Neural progenitor cell (in vitro differentiated cells): ENCODE results near the gene RNU7-1. TPM values are rescaled to one million over a fixed set of nuclear protein-coding genes. Genes with fewer than 3 reads are reported as not detected.

ENCODE experiments used
- DNase-seq: peaks from one replicate; pipeline ENCODE4 v3.0.0-alpha.2; 2016; ENCODE audit warnings: low spot score
- H2AFZ ChIP-seq: fragments of 200-600 bp; sonication (generic); replicated peaks from 2 replicates; pipeline ENCODE4 v1.6.1; 2016; ENCODE audit warnings: antibody characterized with exemption
- H3F3A ChIP-seq: fragments of 200-600 bp; sonication (generic); 2 replicates; pipeline ENCODE4 v1.6.1; 2016; ENCODE audit warnings: antibody characterized with exemption, low read depth
- H3K27ac ChIP-seq: fragments of 200-600 bp; sonication (generic); 2 replicates; pipeline ENCODE4 v1.5.1; 2016; ENCODE audit warnings: mild to moderate bottlenecking
- H3K27me3 ChIP-seq: fragments of 200-600 bp; sonication (generic); 2 replicates; pipeline ENCODE4 v1.6.1; 2016; ENCODE audit warnings: mild to moderate bottlenecking, moderate library complexity
- H3K36me3 ChIP-seq: fragments of 200-600 bp; sonication (generic); 2 replicates; pipeline ENCODE4 v1.5.1; 2016
- H3K4me1 ChIP-seq: fragments of 200-600 bp; sonication (generic); 2 replicates; pipeline ENCODE4 v1.6.1; 2016; ENCODE audit warnings: mixed run types
- H3K4me2 ChIP-seq: fragments of 200-600 bp; sonication (generic); 2 replicates; pipeline ENCODE4 v1.6.1; 2016
- H3K4me3 ChIP-seq: fragments of 200-600 bp; sonication (generic); 2 replicates; pipeline ENCODE4 v1.5.1; 2016
- H3K79me2 ChIP-seq: fragments of 200-600 bp; sonication (generic); 2 replicates; pipeline ENCODE4 v1.6.1; 2016; ENCODE audit warnings: low read depth
- H3K9ac ChIP-seq: fragments of 200-600 bp; sonication (generic); 2 replicates; pipeline ENCODE4 v1.6.1; 2016
- H3K9me3 ChIP-seq: fragments of 200-600 bp; sonication (generic); 2 replicates; pipeline ENCODE4 v1.5.1; 2016; ENCODE audit warnings: low read depth
- H4K20me1 ChIP-seq: fragments of 200-600 bp; sonication (generic); 2 replicates; pipeline ENCODE4 v1.6.1; 2016; ENCODE audit warnings: low read depth
- H3K27ac Mint-ChIP-seq: 3 replicates; pipeline ENCODE4 v1.8.0; 2021; ENCODE audit warnings: mixed read lengths
- H3K27me3 Mint-ChIP-seq: 2 replicates; pipeline ENCODE4 v1.8.0; 2022; ENCODE audit warnings: low read depth, mild to moderate bottlenecking, inconsistent platforms, moderate library complexity, mixed read lengths; ENCODE audit not compliant: insufficient read depth
- H3K36me3 Mint-ChIP-seq: 3 replicates; pipeline ENCODE4 v1.8.0; 2021; ENCODE audit warnings: mixed read lengths
- H3K4me1 Mint-ChIP-seq: 3 replicates; pipeline ENCODE4 v1.8.0; 2021; ENCODE audit warnings: mixed read lengths
- H3K4me3 Mint-ChIP-seq: 3 replicates; pipeline ENCODE4 v1.8.0; 2021; ENCODE audit warnings: mild to moderate bottlenecking, moderate library complexity, mixed read lengths
- H3K9me3 Mint-ChIP-seq: 3 replicates; pipeline ENCODE4 v1.8.0; 2020; ENCODE audit warnings: mixed read lengths
- EZH2 ChIP-seq: fragments of 200-600 bp; sonication (generic); IDR thresholded peaks from 2 replicates; pipeline ENCODE4 v1.6.1; 2017; ENCODE audit warnings: antibody characterized with exemption, mild to moderate bottlenecking, moderate library complexity
- EZH2phosphoT487 ChIP-seq: fragments of 200-600 bp; sonication (generic); IDR thresholded peaks from 2 replicates; pipeline ENCODE4 v1.6.1; 2017; ENCODE audit warnings: antibody characterized with exemption
- total RNA-seq: library from RNA; depleted of rRNA; stranded (reverse); fragments of >200 nt; gene quantifications from 2 replicates; pipeline ENCODE4 v1.2.3, GENCODE V29; 2015; ENCODE audit warnings: low replicate concordance
- TF ChIP-seq, protein P1 (sequence below): fragments of 200-600 bp; sonication (generic); IDR thresholded peaks from 2 replicates; pipeline ENCODE4 v1.5.1; 2017; ENCODE audit warnings: antibody characterized with exemption, mild to moderate bottlenecking

Gene RNU7-1
- total RNA-seq, 1 donor from 2014 or later = not detected

DNA sequence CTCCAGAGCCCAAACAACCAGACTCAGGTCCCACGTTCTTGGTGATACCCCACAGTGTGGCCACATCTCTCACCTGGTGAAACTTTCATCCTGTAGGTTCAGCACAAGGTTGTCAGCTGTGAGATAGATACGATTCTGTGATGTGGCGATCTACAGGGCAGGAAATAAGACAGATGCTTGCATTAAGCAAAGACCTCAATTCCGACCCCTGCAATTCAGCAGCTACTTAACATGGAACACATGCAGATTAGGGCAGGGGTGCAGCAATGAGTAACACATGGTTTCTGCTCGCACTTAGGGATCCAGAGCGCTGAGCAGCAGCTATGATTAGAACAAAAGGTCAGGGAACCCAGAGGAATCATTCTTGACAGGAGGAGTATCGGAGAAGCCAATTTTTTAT, 22.7 kb downstream of the RNU7-1 start:
- H2AFZ ChIP-seq = no peak overlapping the region
- Mint-ChIP-seq H3K9me3 (no peaks in the 10 kb centered on the region), H3K36me3 (peaks cover 19% of the 10 kb centered on the region), H3K4me1 (peaks cover 40% of the 10 kb centered on the region), H3K27me3 (peaks cover 7% of the 10 kb centered on the region), H3K27ac (no peak overlapping the region), H3K4me3 (no peak overlapping the region)
- no peak overlapping the region for H3K27ac ChIP-seq
- H3F3A ChIP-seq = peaks cover 77% of the 10 kb centered on the region
- TF ChIP-seq EZH2 = no peak
- TF ChIP-seq EZH2phosphoT487 = no peak
- TF ChIP-seq, protein P1, sequence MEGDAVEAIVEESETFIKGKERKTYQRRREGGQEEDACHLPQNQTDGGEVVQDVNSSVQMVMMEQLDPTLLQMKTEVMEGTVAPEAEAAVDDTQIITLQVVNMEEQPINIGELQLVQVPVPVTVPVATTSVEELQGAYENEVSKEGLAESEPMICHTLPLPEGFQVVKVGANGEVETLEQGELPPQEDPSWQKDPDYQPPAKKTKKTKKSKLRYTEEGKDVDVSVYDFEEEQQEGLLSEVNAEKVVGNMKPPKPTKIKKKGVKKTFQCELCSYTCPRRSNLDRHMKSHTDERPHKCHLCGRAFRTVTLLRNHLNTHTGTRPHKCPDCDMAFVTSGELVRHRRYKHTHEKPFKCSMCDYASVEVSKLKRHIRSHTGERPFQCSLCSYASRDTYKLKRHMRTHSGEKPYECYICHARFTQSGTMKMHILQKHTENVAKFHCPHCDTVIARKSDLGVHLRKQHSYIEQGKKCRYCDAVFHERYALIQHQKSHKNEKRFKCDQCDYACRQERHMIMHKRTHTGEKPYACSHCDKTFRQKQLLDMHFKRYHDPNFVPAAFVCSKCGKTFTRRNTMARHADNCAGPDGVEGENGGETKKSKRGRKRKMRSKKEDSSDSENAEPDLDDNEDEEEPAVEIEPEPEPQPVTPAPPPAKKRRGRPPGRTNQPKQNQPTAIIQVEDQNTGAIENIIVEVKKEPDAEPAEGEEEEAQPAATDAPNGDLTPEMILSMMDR = no peak
- peaks cover 4% of the 10 kb centered on the region for H4K20me1 ChIP-seq
- no peaks in the 10 kb centered on the region for H3K9me3 ChIP-seq
- no peak overlapping the region for H3K9ac ChIP-seq
- no peak overlapping the region for H3K4me2 ChIP-seq
- H3K4me1 ChIP-seq = peaks cover 22% of the 10 kb centered on the region
- DNase-seq = no peak
- no peaks in the 10 kb centered on the region for H3K36me3 ChIP-seq
- H3K27me3 ChIP-seq = no peaks in the 10 kb centered on the region
- peaks cover 36% of the 10 kb centered on the region for H3K79me2 ChIP-seq
- no peak overlapping the region for H3K4me3 ChIP-seq

DNA sequence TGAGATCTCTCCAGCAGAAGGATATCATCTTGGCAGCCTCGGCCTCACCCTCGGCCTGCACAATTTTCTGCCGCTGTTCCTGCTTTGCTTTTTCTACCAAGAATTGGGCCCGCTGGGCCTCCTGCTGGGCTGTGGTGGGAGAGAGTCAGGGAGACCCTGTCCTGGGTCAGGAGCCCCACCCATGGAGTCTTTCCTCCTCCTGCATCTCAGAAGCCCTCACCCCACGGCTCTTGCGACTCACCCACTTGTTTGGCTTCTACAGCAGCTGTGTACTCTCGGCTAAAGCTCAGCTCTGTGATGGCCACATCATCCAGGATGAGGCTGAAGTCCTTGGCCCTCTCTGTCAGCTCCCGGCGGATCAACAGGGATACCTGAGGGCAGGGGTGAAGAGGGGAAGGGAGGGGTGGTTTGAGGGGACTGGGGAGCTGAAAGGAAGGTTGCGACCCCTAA, 24.1 kb downstream of the RNU7-1 start:
- peaks cover 49% of the 10 kb centered on the region for H3K79me2 ChIP-seq
- H2AFZ ChIP-seq = no peak overlapping the region
- peaks cover 22% of the 10 kb centered on the region for H3K4me1 ChIP-seq
- TF ChIP-seq EZH2 = no peak
- H3K27ac ChIP-seq = no peak overlapping the region
- no peaks in the 10 kb centered on the region for H3K27me3 ChIP-seq
- H4K20me1 ChIP-seq = peaks cover 4% of the 10 kb centered on the region
- H3K36me3 ChIP-seq = no peaks in the 10 kb centered on the region
- Mint-ChIP-seq H3K27me3 (peaks cover 6% of the 10 kb centered on the region), H3K27ac (no peak overlapping the region), H3K4me3 (peak overlapping the region; percentile 55), H3K36me3 (peaks cover 19% of the 10 kb centered on the region), H3K9me3 (no peaks in the 10 kb centered on the region), H3K4me1 (peaks cover 41% of the 10 kb centered on the region)
- H3K9ac ChIP-seq = no peak overlapping the region
- no peaks in the 10 kb centered on the region for H3K9me3 ChIP-seq
- peaks cover 69% of the 10 kb centered on the region for H3F3A ChIP-seq
- H3K4me3 ChIP-seq = no peak overlapping the region
- no peak overlapping the region for H3K4me2 ChIP-seq
- no peak for DNase-seq

GRCh38 chr12:6968426-6968825, 24.8 kb downstream of the RNU7-1 start:
- DNase-seq = no peak
- Mint-ChIP-seq H3K4me3 (peak overlapping the region; percentile 100), H3K9me3 (no peaks in the 10 kb centered on the region), H3K36me3 (peaks cover 19% of the 10 kb centered on the region), H3K4me1 (peaks cover 41% of the 10 kb centered on the region), H3K27me3 (peaks cover 6% of the 10 kb centered on the region), H3K27ac (no peak overlapping the region)
- TF ChIP-seq, protein P1 = no peak
- TF ChIP-seq EZH2 (no peak), EZH2phosphoT487 (no peak)
- Histone ChIP-seq H3K27ac (no peak overlapping the region), H4K20me1 (peaks cover 4% of the 10 kb centered on the region), H3F3A (peaks cover 64% of the 10 kb centered on the region), H2AFZ (no peak overlapping the region), H3K4me2 (no peak overlapping the region), H3K4me3 (no peak overlapping the region), H3K79me2 (peaks cover 56% of the 10 kb centered on the region), H3K36me3 (no peaks in the 10 kb centered on the region), H3K27me3 (no peaks in the 10 kb centered on the region), H3K9ac (no peak overlapping the region), H3K9me3 (no peaks in the 10 kb centered on the region), H3K4me1 (peaks cover 17% of the 10 kb centered on the region)

DNA sequence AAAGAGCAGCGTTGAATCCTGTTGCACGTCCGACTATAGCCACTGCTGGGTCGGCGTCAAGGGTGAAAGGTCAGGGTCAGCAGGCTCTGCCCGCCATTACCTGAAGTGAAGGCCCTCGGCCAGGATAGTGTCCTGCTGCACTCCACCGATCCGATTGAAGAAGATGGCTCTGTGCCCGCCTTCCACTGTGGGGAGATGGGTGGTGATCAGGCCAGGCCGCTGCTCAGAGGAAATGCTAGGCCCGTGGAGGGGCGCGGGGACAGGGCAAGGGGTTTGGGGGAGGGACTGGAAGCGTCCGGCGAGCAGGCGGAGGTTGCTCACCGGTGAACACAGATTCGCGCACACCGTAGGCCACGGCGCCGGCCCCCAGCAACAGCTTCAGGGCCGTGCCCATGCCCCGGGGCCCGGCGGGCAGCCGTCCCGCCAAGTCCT, 26.5 kb downstream of the RNU7-1 start:
- no peak for DNase-seq
- H2AFZ ChIP-seq = peak overlapping the region; percentile 60
- H3K79me2 ChIP-seq = peaks cover 60% of the 10 kb centered on the region

More for the DNA sequence above, 26.5 kb downstream of the RNU7-1 start:
- Histone ChIP-seq H3K27me3 (no peaks in the 10 kb centered on the region), H3K4me3 (peak overlapping the region; percentile 96), H3K9me3 (no peaks in the 10 kb centered on the region), H3K9ac (peak overlapping the region; percentile 89), H4K20me1 (peaks cover 4% of the 10 kb centered on the region), H3K4me2 (peak overlapping the region; percentile 99), H3K4me1 (peaks cover 17% of the 10 kb centered on the region), H3F3A (peaks cover 47% of the 10 kb centered on the region), H3K27ac (peak overlapping the region; percentile 13), H3K36me3 (no peaks in the 10 kb centered on the region)
- Mint-ChIP-seq H3K27me3 (peaks cover 7% of the 10 kb centered on the region), H3K4me3 (peak overlapping the region; percentile 100), H3K4me1 (peaks cover 34% of the 10 kb centered on the region), H3K36me3 (peaks cover 18% of the 10 kb centered on the region), H3K27ac (peak overlapping the region; percentile 66), H3K9me3 (no peaks in the 10 kb centered on the region)
- TF ChIP-seq, protein P1 = no peak
- TF ChIP-seq EZH2 (no peak), EZH2phosphoT487 (no peak)
